ENCODE data around the gene IL36RN. TPM values are rescaled to one million over a fixed set of nuclear protein-coding genes. Genes with fewer than 3 reads are reported as not detected.

Gene IL36RN
- polyA plus RNA-seq, 3 donors = not detected

DNA sequence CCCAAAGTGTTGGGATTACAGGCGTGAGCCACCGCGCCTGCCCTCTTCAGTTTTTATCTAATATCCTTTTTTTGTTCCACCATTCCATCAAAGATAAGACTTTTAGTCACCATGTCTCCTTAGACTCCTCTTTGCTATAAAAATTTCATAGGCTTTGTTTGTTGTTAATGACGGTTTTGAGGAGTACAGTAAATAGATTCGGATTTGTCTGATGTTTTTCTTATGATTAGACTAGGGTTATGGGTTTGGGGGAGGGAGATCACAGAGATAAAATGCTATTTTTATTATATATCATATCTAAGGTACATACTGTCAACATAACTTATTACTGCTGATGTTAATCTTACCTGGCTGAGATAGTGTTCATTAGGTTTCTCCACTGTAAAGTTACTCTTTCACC is 12.5 kb upstream of the IL36RN start:
- DNase-seq (ENCODE audit: low read depth in 3 of 3, low spot score in 2 of 3) = no peak

DNA sequence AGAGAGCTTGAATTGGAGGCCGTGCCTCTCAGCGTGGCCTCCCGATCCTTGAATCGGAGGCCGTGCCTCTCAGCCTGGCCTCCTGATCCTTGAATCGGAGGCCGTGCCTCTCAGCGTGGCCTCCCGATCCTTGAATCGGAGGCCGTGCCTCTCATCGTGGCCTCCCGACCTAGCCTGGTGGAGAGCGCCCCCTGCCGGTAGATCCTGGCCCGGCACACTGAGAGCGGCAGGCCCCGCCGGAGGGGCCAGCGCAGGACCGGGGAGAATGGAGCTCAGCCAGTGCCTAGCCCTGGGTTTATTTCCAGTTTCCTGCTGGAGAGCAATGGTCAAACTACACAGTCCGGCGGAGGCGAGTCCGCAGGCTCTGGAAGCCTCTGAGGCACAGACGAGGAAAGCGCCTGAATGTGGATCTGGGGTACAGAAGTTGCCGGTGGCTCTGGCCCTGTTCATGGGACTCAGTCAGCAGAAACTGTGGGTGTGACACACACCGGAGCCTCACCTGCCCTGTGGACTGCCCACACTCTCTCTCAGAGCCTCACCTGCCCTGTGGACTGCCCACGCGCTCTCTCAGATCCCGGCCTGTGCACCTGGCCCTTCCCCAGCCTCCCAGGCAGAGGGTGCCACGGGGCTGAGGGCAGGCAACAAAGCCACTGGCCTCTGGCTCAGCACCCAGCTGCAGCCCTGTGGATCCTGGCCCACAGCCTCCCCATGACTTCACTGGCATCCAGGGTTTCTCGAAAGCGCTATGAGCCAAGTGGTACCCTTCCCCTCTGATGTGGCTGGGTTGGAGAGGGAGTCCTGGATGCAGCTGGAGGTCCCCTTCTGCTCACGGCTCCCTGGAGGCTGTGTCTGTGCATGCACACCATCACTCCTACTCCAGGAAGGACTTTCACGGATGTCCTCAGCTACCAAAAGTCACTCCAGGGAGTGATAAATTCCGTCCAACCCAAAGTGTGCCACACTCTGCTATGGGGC is 7.8 kb upstream of the IL36RN start:
- no peak for DNase-seq (ENCODE audit: low read depth in 3 of 3, low spot score in 2 of 3)

DNA sequence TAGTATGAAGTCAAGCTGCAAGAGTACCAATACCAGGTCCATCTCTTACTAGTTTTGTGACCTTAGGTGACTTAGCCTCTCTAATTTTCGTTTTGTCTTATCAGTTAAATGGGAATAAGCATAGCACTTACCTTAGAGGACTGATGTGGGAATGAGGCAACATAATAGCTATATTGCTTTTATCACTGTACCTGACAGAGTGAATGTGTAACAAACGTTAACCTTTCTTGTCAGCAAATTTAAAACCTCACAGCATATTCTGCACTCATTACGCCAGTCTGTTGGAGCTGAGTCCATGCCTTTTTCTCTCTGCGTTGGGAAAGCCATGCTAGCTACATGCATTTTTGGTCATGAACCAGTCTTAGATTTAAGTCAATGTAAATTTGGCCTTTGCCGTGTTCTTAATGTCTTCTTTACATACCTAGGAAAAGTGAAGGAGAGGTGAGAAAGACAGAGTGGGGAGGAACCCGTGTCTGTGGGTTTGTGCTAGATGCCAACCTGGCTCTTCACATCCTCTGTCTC is 6.5 kb upstream of the IL36RN start, which contains the start of gene IL36B:
TSS of gene IL36B (minus strand) at position 472 of the 522 bp plus-strand sequence.
- DNase-seq (ENCODE audit: low read depth in 3 of 3, low spot score in 2 of 3) = no peak

DNA sequence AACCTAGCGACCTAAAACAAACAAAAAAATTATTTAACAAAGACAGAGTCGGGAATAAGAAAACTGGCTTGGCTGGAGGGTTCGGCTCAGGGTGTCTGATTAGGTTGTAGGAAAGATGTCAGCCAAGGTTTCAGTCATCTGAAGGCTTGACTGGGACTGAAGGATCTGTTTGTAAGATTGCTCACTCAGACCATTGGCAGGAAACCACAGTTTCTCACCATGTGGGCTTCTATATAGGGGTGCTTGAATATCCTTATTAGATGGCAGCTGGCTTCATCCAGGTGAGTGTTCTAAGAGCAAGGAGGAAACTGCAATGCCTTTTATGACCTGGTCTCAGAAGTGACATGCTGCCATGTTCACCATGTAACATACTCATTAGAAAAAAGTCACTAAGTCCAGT is 5.3 kb upstream of the IL36RN start:
- no peak for DNase-seq (ENCODE audit: low read depth in 3 of 3, low spot score in 2 of 3)

DNA sequence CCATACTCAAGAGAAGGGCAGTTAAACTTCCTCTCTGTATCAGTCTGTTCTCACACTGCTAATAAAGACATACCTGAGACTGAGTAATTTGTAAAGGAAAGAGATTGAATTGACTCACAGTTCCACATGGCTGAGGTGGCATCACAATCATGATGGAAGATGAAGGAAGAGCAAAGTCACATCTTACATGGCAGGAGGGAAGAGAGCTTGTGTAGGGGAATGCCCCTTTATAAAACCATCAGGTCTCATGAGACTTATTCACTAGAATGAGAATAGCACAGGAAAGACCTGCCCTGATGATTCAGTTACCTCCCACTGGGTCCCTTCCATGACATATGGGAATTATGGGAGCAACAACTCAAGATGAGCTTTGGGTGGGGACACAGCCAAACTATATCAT is 4.9 kb upstream of the IL36RN start:
- no peak for DNase-seq (ENCODE audit: low read depth in 3 of 3, low spot score in 2 of 3)

DNA sequence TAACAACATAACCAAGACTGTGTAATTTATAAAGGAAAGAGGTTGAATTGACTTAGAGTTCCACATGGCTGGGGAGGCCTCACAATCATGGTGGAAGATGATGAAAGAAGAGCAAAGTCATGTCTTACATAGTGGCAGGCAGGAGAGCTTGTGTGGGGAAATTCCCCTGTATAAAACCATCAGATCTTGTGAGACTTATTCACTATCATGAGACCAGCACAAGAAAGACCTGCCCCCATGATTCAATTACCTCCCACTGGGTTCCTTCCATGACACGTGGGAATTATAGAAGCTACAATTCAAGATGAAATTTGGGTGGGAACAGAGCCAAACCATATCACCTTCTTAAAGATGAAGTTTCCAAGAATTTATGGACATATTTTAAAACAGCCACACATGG is 2.5 kb upstream of the IL36RN start:
- no peak for DNase-seq (ENCODE audit: low read depth in 3 of 3, low spot score in 2 of 3)

DNA sequence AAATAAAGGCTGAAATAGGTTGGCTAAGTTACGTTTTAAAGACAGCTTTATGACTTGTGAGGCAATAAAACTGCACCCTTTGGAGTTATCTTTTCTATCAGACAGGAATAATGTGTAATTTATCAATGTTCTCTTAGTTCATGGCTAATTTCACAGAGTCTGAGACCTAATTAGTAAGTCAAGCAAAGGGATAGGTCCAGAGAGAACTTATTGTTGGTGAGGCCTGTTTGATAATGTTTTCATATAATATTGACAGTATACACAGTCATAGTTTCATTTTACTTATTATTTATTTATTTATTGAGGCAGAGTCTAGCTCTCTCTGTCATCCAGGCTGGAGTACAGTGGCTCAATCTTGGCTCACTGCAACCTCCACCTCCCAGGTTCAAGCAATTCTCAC is 1.9 kb upstream of the IL36RN start:
- no peak for DNase-seq (ENCODE audit: low read depth in 3 of 3, low spot score in 2 of 3)

DNA sequence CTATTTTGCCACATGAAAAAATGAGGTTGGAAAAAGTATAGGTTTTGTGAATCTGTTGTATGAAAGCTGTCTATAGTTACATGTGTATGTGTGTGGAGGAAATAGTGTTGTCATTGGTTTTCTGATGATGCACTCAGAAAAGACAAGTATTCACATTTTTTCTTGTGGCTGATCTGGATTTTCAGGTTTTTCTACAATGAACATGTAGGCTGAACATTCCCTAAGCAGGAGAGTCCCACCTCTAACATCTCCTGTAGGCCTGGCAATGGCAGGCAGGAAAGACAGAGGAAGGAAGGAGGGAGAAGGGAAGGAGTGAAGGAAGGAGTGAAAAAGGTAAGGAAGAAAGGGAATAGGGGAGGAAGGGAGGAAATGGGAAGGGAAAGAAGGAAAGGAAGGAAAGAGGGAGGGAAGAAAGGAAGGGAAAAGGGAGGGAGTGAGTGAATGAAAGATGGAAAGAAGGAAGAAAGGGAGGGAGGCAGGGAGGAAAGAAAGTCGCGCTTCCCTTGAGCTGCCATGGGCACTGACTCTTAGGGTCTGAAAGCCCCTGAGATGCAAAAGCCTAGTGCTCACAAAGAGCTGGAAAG is 495 bp upstream of the IL36RN start:
- no peak for DNase-seq (ENCODE audit: low read depth in 3 of 3, low spot score in 2 of 3)

DNA sequence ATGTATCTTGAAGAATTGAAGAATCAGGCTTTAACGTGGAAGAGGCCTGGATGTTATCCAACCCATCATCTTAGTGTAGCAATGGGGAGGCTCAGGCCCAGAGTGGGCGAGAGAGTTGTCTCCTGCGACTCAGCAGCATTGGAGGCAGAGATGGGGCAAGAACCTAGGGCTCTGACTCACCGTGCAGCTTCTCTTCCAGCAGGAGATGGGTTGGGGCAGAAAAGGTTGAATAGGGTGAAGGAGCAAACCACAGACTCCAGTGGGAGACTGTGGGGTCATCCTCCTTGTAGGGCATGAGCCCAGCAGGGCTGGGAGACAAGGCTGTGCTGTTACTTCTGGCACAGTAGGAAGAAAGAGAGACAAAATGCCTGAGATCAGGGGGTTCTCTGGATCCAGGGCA is 1.4 kb downstream of the IL36RN start:
- no peak for DNase-seq (ENCODE audit: low read depth in 3 of 3, low spot score in 2 of 3)

DNA sequence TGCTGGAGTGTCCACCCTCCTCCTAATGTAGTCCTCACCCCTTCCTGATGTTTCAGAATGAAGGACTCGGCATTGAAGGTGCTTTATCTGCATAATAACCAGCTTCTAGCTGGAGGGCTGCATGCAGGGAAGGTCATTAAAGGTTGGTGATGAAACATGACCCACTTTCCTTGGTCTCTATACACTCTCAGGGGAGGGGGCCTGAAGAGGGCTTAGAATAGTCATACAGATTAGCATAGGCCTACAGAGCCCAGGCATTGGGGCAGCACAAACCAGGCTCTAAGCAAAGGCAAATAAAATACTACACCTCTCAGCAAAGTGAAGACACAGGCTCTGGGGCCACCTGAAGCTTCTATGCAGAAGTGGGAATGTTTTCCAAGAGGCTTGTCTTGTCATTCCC is 1.8 kb downstream of the IL36RN start:
- no peak for DNase-seq (ENCODE audit: low read depth in 3 of 3, low spot score in 2 of 3)

DNA sequence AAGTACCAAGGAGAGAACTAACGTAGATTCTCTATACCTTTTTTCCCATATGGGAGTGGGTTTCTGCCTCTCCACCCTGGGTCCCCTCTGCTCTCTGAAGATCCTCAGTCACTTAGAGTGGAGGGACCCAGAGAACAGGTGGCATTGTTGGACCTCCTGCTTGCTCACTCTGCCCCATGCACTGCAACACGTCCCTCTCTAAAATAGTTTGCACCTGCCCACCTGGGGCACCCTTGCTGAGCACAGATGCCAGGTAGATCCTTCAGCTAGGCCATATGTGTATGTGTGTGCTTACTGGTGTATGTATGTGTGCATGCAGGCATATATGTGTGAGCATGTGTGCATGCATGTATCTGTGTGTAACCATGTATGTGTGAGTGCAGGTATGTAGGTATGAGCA is 2.2 kb downstream of the IL36RN start:
- DNase-seq (ENCODE audit: low read depth in 3 of 3, low spot score in 2 of 3) = no peak

DNA sequence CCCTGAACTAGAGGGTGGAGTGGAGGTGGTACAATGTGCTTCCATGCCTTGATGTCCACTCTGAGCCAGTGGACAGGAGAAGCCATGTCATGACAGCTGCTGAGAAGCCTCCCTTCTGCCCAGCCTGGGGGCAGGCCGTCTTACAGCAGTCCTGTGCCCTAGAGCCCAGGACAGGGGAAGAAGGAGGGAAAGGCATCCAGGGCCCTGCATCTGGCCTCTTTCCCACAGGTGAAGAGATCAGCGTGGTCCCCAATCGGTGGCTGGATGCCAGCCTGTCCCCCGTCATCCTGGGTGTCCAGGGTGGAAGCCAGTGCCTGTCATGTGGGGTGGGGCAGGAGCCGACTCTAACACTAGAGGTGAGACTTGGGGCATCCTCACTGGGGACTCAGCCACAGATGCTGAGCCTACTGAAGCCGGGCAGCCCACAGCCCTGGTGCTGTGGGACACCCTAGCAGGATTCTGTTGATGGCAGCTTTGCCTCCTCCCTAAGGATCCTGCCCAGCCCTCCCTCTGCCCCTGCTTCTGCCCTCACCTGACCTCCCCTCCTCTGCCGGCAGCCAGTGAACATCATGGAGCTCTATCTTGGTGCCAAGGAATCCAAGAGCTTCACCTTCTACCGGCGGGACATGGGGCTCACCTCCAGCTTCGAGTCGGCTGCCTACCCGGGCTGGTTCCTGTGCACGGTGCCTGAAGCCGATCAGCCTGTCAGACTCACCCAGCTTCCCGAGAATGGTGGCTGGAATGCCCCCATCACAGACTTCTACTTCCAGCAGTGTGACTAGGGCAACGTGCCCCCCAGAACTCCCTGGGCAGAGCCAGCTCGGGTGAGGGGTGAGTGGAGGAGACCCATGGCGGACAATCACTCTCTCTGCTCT is 3.1 kb downstream of the IL36RN start:
- no peak for DNase-seq (ENCODE audit: low read depth in 3 of 3, low spot score in 2 of 3)

DNA sequence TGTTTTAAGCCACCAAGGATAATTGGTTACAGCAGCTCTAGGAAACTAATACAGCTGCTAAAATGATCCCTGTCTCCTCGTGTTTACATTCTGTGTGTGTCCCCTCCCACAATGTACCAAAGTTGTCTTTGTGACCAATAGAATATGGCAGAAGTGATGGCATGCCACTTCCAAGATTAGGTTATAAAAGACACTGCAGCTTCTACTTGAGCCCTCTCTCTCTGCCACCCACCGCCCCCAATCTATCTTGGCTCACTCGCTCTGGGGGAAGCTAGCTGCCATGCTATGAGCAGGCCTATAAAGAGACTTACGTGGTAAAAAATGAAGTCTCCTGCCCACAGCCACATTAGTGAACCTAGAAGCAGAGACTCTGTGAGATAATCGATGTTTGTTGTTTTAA is 5.3 kb downstream of the IL36RN start:
- DNase-seq (ENCODE audit: low read depth in 3 of 3, low spot score in 2 of 3) = no peak

DNA sequence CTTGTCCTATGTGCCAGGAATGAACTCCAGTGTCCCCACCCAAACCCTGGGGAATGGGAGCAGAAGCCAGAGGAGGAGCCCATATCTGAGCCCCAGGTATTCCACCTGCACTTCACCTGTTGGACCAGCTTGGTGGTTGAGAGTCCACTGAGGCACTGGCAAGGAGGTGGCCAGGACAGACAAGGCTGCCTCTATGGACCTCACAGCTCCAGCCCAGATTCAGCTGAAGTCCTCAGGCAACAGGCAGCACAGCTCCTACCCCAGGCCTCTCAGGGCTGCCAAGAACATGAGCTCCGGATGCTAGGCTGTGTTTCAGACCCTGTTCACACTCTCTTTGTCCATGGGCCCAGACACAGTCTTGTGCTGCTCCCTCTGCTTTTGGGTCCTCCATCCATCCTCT is 5.9 kb downstream of the IL36RN start:
- no peak for DNase-seq (ENCODE audit: low read depth in 3 of 3, low spot score in 2 of 3)

DNA sequence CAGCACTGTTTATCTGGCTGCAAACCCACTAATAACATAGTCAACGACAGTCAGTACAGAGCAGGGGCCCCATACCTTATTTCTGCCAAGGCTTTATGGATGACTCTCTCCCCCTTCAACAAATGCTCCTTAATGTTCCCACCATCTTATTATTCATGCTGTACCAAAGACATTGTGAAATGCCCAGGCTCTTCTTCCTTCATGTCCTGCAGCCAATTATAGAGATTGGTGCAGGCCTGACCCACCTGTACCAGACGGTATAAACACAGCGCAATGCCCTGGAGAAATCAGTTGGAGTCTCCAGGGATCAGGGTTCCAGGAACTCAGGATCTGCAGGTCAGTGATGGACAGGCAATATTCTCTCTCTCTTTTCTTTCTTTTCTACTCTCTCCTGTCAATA is 8.7 kb downstream of the IL36RN start, which contains the start of gene IL1F10:
TSS of gene IL1F10 (plus strand) at position 290 of the 400 bp plus-strand sequence. CDS start 4,769 bp downstream, outside the sequence.
- no peak for DNase-seq (ENCODE audit: low read depth in 3 of 3, low spot score in 2 of 3)

DNA sequence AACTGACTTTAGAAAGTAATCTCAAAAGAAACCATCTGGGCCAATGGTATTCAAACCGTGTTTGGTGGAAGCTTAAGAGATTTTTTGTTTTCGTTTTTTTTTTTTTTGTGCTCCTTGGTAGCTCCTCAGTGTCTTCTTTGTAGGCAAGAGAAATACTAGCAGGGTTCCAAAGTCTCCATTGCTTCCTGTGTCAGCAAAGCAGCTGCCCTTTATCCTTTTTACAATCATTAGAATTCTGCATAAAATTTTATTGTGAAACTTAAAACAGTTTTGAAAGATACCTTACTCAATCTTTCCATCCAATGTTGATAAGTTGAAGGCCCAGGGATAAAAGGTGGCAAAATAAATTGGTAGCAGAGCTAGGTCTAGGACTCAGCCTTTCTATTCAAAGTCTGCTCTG is 9.3 kb downstream of the IL36RN start:
- DNase-seq (ENCODE audit: low read depth in 3 of 3, low spot score in 2 of 3) = no peak

DNA sequence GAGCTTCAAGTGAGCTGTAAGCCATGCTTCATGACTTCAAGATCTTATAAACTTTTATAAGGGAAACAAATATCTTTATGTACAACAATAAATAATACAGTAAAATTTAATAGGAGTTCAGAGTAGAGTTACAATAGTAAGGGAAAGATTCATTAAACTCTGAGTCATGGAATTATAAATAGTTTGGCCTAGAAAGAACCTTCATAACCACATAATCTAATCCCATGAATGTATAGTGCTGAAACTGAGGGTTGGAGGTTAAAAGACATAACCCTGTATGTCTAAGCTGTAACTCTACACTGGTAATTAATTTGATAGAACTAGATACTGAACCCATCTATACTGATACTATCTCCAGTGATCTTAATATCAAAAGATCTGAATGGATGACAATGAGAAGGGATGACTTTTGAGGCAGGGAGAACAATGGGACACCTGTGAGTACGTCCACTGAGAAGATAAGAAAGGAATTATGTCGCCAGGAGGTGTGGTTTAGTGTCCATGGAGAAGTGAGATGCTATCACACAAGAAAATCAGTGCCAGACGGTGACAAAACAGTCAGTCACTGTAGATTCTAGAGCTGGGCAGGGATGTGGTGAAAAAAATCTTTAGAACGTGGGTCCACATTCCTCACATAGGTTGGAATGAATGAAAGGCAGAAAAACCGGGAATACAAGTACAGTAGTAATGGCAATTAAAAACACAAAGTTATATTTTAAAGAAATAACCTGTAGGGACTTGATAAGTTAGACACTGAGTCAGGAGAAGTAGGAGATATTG is 9.9 kb downstream of the IL36RN start:
- DNase-seq (ENCODE audit: low read depth in 3 of 3, low spot score in 2 of 3) = no peak

DNA sequence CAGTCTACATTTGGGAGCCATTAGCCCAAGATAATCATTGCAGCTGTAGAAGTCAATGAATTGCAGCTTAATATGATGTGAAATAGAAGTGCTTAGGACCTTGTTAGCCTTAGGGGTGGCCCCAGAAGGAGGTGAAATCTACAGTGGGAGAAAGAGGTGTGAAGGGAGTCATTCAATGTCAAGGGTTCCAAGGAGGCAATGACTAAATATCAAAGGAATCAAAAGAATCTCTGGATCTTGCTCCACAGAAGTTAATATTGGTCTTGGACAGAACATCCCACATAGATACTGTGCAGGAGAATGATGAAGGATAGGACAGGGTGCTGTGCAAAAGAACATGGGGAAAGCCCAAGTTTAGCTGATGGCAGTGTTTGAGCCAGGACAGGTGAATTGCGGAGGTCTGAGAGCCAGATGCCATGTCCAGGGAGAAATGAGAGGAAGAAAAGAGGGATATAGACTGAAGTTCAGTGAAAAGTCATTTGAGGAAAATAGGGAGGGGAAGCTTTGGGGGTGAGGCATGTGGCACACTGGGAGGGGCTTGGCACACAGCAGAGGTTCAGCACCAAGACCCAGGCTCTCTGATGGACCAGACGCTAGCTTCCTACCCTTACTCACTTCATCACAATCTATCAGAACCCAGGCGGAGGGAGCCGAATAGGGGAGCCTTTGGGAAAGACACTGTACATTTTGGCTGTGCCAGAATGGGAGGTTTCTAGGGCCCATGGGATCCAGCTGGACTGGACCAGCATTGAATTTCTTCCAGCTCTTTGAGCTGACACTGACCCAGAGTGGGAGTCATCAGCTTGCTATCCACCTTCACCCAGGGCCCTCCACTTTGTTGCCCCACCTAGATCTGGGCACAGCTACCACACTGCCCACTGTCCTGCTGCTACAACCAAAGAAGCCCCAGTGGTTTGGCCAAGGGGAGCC is 10.9 kb downstream of the IL36RN start:
- no peak for DNase-seq (ENCODE audit: low read depth in 3 of 3, low spot score in 2 of 3)

DNA sequence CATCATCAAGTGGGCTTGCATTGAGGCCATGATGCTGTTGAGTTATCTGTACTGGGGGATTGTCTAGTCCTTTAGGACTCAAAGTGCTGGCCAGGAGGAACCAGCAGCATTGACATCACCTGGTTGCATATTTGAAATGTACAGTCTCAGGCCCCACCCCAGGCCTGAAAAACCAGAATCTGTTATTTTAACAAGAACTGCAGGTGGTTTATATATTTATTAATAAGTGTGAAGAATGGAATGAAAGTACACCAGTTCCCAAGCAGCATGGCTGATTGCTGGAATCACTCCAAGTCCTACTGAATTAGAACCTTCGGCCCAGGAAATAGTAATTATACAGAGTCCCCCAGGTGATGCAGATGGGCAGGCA is 11.6 kb downstream of the IL36RN start:
- DNase-seq (ENCODE audit: low read depth in 3 of 3, low spot score in 2 of 3) = no peak
